Kidney glomerular epithelial cell (primary cell): ENCODE measurements around the gene CDC42EP3.
A peak's percentile ranks its signal among the peaks of the same experiment; 100 is the strongest.

ENCODE experiments used
- DNase-seq: peaks from one replicate; lab custom pipeline; 2025; lab: John Stamatoyannopoulos, UW

CDC42EP3 gene

DNA sequence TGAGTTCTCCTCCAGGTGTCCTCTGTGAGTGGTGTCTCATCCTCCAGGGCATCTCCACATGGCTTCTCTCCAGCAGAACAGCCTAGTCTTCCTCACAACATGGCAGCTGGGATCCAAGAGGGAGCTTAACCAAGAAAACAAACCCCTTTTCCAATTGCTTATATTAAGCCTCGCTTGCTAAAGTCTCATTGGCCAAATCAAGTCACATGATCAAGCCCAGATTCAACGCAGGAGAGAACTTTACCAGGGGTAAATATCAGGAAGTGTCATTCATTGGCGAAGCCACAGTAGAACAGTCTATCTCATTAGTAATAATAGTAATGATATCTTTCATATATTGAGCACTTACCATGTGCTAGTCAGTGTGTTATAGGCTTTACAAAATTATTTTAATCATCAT, 53.1 kb downstream of the CDC42EP3 start:
- DNase-seq = no peak

DNA sequence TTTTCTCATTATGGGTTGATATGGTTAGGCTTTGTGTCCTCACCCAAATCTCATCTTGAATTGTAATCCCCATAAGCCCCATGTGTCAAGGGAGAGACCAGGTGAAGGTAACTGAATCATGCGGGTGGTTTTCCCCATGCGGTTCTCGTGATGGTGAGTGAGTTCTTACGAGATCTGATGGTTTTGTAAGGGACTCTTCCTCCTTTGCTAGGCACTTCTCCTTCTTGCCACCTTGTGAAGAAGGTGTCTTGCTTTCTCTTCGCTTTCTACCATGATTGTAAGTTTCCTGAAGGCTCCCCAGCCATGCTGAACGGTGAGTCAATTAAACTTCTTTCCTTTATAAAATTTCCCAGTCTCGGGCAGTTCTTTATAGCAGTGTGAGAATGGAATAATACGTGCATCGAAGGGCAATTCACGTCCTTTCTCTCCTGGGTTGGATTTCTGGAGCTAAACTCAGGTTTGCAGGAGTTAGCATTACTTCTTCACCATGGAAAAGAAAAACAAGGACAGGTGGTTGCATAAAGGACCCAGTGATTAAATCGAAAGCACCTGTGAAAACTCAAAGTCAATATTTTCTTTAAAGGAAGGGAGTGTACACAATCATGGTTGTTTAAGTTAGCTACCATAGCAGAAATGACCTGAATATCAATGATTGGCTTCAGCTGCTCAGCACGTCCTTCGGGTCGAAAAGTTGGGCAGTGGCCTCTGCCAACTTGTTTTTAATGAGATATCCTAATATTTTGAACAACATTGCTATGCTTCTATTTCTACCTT, 54.1 kb downstream of the CDC42EP3 start:
- DNase-seq = no peak

DNA sequence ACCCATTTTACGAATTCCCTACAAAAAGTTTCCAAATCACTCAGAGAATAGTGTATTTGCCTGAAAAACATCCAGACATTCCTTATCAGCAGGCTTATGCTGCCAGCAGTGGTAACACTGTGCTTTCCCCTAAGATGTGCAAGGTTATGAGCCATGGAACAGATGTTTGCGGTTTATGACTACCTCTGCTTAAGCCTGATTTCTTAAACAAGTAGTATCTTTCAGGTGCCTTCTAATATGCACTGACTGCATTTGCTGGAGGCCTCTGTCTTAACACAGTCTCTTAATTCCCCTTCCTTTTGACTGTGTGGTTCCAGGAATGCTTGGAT, 54.8 kb downstream of the CDC42EP3 start:
- no peak for DNase-seq

DNA sequence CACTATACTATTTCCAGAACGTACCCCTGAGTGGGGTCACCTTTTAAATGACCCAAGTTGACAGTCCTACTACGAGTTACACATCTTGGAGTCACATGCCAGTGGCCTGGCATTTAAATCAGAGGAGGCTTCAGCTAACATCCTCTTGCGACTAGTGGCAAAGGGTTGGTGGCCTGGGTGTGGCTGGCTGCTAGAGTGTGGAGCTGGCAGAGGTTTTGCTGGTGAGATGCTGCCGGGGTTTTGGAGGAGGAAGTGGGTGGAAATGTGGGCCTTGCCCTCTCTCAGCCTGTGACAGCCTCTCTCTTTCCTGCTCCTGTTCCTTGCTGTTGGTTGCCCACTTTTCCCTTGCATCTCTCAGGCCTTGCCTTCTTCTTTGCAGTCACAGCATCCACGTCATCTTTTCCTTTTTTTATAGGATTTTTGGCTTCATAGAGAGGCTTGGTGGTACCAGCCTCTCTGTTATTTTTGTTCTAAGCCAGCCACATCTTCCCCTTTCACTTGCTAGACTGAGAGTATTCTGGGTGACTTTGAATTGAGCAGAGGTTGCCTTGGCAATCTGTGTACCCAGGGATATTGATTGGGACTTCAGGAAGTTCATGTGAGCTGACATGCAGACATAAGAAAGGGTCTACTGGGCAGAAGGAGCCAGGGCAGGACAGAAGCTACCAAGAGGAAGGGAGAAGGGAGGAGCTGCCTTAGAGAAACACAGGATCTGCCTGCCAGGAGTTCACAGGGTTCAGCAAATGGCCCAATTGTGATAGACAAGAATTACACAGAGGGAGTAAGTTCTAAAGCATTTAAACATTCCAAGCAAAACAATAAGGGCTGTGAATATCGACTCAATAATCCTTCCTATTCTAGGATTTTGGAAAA, 55.4 kb downstream of the CDC42EP3 start:
- DNase-seq = no peak

DNA sequence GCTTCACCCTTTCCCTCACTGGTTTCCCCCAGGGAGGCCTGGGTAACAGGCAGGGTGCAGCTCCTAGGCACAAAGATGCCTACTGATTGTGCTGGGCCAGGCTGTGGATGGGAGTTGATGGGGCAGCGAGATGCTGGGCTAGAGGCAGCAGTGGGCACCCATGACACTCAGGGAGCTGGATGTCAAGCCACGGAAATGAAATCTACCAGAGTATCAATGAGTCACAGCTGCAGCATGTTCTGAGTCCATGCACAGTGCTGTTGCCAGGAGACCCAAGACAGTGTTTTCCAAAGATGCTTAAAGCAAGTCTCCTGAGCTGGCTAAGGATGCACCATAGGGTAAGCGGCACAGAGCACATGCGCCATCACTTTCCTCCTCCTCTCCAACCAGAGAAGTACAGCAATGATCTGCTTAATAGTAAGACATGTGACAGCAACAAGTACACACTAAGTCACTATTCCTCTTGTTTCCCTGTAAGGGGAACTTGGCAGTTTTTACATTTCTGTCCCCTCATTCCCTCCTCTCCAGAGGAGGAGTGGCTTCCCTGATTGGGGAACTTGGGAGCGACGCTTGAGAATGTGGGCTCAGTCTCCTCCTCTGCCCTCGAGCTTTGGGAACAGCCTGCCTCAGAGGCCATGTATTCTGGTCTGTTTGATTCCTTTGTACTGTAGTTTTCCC, 57.2 kb downstream of the CDC42EP3 start:
- peak; percentile 40 for DNase-seq

DNA sequence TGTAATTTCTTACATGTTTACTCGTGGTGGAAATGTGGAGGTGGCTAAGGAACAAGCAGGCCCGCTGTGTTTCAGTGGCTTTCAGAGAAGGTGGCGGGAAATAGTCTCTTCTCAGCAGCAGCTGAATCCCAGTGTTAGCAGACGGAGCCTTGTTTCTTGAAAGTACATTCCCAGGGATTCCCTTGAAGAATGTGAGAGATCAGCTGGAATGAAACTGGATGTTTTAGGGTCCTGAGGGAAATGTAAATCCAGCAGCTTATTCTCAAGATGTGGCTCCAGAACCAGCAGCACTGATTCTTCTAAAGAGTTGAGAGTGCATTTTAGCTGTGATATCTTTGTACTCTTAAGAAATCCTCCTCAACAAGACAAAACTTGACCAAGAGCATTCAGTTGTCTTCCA, 59.1 kb downstream of the CDC42EP3 start:
- no peak for DNase-seq

DNA sequence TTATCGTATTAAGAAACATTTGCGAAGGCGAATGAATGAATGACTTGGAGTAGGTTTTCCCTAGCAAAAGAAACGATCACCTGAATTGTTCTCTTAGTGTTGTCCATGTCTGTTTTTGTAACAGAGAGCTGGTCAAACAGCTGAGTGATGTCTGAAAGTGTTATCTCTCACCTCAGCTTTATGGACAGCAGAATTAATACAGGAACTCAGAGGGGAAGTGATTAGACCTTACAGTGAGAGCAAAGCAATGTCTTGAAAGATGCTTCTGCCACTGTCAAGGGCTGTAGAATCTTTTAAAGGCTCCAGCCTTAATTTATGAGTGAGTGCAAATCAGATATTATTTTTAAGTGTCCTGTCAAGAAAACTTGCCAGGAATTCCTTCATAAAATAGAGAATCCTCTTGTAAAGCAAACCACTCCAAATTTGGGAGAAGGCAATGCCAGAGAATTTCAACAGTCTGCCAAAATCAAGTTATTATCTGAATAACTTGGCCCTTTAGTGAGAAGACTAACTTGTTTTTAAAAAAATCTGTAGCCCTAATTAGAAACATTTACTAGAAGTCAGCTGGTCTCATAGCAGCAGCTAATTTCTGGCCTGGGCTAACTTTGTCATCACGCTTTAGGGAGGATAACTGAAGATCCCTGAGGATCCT, 60.7 kb downstream of the CDC42EP3 start:
- DNase-seq = no peak

DNA sequence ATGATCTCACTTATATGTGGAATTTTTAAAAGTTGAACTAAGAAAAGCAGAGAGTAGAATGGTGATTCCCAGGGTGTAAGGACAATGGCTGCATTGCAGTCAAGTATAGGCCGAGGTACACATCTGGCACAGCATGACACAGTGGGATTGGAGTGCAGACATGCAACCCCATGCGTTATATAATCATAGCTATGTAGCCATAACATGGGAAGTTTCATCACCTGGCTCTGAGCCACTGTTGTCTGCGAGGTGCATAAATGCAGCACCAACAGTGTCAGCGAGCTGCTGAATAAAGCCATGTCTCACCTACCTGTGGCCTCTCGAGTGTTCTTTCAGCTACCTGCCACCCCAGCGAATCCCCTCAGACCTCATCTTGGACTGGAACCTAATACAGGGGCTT, 61.7 kb downstream of the CDC42EP3 start:
- no peak for DNase-seq

DNA sequence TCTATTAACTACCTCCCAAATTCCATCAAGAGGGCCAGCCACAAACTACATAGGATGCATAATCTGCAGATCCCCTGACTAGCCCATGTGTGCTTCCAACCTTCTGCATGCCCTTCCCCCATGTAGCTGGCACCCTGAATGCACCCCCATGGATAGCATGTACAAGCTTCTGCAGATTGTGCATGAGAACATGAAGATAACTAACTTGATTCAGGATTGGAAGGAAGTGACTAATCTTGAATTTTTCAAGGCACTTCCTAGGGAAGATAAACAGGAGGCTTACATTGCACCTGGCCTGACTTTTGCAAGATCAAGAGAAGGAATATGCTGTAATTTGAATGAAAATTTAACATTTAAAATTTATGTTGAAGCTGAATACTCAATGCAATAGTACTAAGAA, 66.7 kb downstream of the CDC42EP3 start:
- DNase-seq = no peak

DNA sequence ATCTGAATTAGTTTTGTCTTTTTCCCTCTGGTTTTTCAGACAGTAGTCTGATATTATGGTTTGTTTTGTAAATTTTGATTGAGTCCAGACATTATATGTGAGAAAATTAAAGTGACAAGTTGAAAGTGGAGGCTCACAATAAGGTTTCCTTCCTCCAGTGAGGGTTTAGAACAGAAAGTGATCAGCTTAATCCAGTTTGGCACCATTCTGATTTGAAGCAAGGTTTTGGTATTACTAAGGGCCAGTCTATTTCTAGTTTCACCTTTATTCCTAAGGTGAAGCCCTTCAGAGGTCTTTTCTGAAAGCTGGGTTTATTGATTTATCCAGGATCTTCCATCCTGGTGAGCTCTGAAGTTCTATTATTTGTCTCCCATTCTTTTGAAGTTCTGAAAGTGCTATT, 68.7 kb downstream of the CDC42EP3 start:
- DNase-seq = no peak

DNA sequence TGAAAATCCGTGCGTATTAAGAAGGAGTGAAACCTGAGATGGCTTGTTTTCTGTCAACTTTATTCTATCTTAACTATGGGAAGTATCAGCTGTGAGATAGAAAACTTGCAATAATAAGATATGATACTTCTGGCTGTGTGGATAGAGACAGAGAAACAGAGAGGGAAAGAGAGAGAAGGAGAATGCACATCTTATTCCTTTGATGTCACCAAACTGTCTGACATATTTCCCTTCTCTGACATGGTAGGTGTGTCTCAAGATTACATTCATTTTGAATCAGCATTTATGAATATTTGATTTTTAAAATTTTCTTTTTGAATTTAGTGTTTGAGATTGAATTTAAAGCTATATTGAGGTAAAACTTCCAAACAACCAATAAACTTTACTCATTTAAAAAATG, 69.4 kb downstream of the CDC42EP3 start:
- DNase-seq = no peak

DNA sequence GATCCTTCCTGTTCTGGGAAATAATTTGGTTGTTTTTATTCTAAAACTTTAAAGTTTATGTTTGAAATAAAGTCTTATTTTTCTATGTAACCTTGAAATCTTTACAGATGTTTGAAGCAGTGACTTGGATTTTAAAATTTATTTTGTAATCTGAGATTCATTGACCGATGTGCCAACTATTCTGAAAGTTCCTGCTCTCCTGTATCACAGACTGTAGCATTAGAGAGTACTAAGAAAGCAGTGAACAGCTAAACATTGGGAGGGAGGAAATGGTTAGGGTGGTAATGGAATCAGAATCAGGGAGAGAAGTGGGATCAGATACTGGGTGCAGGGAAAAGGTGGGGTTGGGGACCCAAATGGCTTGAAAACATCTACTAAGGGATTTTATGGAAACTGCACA, 69.9 kb downstream of the CDC42EP3 start:
- no peak for DNase-seq

DNA sequence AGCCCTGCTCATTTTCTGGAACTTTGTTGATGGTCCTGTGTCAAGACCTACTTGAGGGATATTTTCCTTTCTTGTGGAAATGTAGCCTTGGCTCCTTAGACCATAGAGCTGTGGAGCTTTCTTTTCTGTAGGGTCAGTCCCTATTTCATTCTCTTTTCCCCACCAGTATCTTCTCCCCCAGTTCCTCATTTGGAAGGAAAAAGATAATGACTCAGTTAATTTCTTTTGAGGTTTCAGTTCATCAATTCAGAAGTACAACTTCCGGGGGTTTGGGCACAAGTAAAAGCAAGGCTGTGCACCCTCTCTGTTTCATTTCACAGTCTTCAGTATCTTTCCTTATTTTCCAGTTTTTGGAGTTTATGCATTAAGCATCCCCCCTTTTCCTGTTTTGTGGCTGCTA, 70.7 kb downstream of the CDC42EP3 start:
- no peak for DNase-seq

DNA sequence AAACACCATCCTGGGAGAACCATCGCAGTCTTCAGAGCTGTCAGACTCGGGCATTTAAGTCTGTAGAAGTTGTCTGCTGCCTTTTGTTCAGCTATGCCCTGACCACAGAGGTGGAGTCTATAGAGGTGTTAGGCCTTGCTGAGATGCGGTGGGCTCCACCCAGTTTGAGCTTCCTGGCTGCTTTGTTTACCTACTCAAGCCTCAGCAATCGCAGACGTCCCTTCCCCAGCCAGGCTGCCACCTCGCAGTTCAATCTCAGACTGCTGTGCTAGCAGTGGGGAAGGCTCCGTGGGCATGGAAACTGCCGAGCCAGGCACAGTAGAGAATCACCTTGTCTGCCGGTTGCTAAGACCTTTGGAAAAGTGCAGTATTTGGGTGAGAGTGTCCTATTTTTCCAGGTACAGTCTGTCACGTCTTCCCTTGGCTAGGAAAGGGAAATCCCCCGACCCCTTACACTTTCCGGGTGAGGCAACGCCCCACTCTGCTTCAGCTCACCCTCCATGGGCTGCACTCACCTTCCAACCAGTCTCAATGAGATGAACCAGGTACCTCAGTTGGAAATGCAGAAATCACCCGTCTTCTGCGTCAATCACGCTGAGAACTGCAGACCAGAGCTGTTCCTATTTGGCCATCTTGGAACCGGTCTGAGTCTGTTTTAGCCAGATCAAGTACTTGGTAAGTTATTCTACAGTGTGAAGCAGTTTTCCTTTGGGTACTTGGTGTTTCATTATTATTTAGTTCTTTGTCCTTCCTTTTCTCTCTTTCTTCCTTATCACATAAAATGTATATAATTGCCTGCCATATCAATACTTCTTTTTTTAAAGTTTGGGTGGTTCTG, 71.5 kb downstream of the CDC42EP3 start:
- no peak for DNase-seq

DNA sequence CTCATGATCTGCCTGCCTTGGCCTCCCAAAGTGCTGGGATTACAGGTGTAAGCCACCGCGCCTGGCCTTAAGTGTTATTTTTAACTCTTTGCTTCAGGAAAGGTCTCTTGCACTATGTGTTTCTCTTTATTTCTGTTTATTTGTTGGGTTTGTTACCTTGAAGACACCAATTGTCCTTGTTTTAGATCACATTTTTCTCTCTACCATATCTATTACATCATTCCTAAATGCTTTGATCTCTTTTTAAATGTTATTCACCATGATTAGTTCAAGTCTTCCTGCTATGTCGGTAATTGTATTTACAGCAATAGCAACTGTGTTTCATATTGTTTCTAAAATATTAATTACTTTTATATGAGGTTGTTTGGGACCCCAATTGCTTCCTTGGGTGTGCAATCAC, 77.7 kb downstream of the CDC42EP3 start:
- no peak for DNase-seq

DNA sequence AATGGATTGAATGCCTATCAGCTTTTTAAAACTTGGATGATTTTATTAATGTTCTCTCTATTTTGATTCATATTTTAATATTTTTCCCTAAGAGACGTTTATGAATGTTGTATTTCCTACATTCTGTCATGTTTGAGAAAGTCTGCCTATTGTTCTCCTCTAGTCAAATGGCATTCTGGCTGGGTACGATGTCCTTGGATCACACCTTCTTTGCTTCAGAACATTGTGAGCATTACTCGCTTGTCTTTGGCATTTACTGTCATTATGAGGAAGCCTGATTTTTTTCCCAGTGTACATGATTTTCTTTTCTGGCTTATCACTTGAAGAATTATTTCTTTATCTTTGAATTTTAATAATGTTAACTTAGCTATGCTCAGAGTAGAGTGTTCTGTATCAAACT, 78.4 kb downstream of the CDC42EP3 start:
- DNase-seq = no peak
